ENCODE data around the gene LGALS9C.
"Not testable (repeated sequence)": the region's sequence is repeated elsewhere in the genome, so short reads cannot be mapped to it uniquely, and the experiment has no call there.

GRCh38 chr17:18528435-18528834 is 51.8 kb downstream of the LGALS9C start:
- not testable (repeated sequence) for TF ChIP-seq BACH2 (CRISPR knock-in tag; IDR thresholded peaks at IDR 0.05; ENCODE audit: borderline replicate concordance)
- TF ChIP-seq, protein P1, sequence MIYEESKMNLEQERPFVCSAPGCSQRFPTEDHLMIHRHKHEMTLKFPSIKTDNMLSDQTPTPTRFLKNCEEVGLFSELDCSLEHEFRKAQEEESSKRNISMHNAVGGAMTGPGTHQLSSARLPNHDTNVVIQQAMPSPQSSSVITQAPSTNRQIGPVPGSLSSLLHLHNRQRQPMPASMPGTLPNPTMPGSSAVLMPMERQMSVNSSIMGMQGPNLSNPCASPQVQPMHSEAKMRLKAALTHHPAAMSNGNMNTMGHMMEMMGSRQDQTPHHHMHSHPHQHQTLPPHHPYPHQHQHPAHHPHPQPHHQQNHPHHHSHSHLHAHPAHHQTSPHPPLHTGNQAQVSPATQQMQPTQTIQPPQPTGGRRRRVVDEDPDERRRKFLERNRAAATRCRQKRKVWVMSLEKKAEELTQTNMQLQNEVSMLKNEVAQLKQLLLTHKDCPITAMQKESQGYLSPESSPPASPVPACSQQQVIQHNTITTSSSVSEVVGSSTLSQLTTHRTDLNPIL (CRISPR knock-in tag; IDR thresholded peaks at IDR 0.05; ENCODE audit: low read depth): not testable (repeated sequence)

Data from SK-N-SH treated with all-trans-retinoic acid at 6 μM for 48 hours (cell line).